ENCODE results near the gene TBRG1.
"Not testable (repeated sequence)": the region's sequence is repeated elsewhere in the genome, so short reads cannot be mapped to it uniquely, and the experiment has no call there.

The TBRG1 gene, protein sequence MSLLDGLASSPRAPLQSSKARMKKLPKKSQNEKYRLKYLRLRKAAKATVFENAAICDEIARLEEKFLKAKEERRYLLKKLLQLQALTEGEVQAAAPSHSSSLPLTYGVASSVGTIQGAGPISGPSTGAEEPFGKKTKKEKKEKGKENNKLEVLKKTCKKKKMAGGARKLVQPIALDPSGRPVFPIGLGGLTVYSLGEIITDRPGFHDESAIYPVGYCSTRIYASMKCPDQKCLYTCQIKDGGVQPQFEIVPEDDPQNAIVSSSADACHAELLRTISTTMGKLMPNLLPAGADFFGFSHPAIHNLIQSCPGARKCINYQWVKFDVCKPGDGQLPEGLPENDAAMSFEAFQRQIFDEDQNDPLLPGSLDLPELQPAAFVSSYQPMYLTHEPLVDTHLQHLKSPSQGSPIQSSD

GRCh38 chr11:124622531-124623451, at the start of gene TBRG1:
Gene TBRG1 (plus strand): TSS chr11:124622864. CDS start chr11:124623084, 220 bp downstream.
- peak; percentile 89 for DNase-seq

DNA sequence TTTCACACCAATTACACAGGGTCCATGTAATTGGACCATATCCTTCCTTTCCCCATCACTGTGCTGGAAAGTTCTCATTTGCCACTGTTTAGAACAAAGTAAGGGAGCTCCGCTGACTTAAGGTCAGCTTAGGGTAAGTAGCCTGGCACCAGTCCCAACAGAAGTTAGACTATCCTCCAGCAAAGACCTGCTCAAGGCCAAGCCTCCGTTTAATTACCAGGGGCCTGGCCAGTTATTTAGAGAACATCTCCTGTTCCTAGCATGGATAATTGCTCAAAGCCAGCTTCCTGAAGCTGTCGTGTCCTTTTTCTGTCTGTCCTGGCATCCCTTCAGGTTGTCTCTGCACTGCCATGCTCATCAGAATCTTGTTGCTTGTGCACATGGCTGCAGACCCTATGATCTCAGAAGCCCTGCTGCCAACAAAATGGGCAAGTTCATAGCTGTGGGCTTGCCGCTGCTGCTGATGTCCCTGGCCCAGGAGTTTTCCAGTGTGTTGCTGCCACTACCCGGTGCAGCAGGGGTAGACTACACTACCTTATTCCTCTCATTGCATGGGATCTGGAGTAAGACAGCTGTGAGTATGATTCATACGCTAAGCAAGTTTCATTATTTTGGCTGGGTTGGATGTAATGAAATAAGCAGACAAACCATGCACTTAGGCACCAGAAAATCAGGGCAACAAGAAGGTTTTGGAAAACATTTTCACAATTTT, 44.8 kb upstream of the TBRG1 start:
- no peak for DNase-seq

GRCh38 chr11:124578761-124579160, 43.9 kb upstream of the TBRG1 start:
- no peak for DNase-seq

GRCh38 chr11:124581817-124582216, 40.8 kb upstream of the TBRG1 start:
- DNase-seq = no peak

- no peak for DNase-seq
These were observed 40.1 kb upstream of the TBRG1 start for GRCh38 chr11:124582565-124582964.

DNA sequence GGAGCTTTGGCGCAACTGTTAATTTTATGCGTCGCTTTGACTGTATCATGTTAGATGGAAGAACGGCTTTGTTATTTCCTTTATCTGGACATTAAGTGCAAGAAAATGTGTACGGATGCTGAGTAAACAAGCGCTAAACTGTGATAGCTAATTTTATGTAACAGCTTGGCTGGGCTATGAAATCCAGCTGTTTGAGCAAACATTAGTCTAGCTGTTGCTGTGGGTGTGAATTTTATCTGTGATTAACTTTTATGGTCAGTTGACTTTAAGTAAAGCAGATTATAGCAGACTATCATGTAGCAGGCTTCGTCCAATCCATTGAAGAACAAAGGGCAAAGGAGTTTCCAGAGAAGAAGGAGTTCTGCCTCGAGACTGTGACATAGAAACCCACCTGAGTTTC, 38.9 kb upstream of the TBRG1 start:
- no peak for DNase-seq

GRCh38 chr11:124584681-124585372, 37.8 kb upstream of the TBRG1 start:
- DNase-seq = no peak

- peak; percentile 70 for DNase-seq
These were observed 36.3 kb upstream of the TBRG1 start for GRCh38 chr11:124586238-124586860.

- DNase-seq = no peak
These were observed 31.2 kb upstream of the TBRG1 start for GRCh38 chr11:124591430-124591829.

DNA sequence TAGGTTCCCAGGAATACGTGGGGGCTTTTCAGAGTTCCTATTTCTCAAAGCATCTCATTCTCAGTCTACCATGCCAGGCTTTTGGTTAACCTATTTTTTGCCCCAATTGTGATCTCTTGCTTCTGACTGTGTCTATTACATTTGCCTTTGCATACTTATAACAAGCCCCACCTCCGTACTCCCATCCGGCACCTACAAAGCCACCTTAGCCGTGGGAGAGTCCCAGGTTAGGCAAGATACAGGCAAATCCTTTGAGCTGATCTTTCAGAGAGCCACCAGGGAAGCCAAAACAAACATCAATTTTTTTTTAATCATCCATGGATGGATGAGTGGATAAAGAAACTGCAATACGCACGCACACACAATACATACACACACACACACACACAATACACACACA, 30.0 kb upstream of the TBRG1 start:
- no peak for DNase-seq

GRCh38 chr11:124595302-124595701, 27.4 kb upstream of the TBRG1 start:
- DNase-seq = no peak

GRCh38 chr11:124597626-124598025, 25.0 kb upstream of the TBRG1 start:
- DNase-seq = no peak

GRCh38 chr11:124600621-124601320, 21.9 kb upstream of the TBRG1 start:
- DNase-seq = no peak

DNA sequence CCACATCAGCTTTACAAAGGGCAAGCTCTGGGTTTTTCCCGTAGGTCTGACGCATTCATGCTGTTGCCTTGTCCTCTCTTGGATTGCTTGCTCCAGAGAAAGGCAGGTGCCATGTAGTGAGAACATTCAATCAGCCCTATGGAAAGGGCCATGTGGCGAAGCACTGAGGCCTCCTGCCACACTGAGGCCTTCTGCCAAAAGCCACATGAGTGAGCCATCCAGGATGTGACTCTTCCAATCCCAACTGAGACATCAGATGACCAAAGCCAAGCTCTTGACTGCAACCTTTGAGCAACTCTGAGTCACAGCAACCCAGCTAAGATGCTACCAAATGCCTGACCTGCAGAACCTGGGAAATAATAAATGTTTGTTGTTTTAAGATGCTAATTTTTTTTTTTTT, 20.5 kb upstream of the TBRG1 start:
- no peak for DNase-seq

DNA sequence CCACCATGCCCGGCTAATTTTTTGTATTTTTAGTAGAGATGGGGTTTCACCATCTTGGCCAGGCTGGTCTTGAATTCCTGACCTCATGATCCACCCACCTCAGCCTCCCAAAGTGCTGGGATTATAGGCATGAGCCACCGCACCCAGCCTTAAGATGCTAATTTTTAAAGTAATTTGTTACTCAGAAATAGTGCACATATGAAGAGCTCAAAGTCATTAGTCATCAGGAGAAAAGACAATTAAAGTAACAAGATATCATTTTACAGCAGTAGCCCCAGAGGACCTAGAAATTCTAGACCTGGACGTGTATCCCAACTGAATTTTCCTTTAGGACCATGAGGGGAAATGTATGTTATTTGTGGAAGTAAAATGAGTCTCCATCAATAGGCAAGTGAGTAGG, 19.9 kb upstream of the TBRG1 start:
- not testable (repeated sequence) for DNase-seq

- DNase-seq = no peak
These were observed 16.9 kb upstream of the TBRG1 start for GRCh38 chr11:124605719-124606118.

DNA sequence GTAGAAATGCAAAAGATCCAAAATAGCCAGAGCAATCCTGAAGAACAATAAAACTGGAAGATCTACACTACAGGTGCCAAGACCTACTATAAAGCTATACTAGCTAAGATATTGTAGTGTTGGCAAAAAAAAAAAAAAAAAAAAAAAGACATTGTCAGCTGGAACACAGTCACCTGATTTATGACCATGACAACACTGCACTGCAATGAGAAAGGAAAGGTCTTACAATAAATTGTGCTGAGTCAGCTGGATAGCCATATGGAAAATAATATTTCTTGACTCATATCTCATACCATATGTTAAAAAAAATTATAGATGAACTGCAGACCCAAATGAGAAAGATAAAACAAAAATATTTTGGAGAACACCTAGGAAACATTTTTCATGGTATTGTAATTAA, 14.5 kb upstream of the TBRG1 start:
- DNase-seq = no peak

DNA sequence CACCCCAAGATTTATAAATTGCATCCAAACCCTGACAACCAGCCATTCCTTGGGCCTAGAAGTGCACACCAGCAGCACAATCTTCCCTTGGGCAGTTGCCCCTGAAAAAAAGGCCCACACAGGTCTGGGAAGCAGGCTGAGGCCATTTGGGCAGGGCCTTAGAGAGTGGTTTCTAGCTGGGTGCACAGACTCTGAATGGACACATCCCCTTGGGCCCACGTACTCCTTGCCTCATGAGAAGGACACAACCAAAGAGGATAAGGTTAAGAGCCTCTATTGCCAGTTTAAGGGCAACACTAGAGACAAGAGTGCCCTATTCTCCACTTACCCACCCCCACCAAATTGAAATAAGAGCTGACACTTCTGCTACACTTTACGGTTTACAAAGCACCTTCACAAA, 12.4 kb upstream of the TBRG1 start:
- DNase-seq = no peak

DNA sequence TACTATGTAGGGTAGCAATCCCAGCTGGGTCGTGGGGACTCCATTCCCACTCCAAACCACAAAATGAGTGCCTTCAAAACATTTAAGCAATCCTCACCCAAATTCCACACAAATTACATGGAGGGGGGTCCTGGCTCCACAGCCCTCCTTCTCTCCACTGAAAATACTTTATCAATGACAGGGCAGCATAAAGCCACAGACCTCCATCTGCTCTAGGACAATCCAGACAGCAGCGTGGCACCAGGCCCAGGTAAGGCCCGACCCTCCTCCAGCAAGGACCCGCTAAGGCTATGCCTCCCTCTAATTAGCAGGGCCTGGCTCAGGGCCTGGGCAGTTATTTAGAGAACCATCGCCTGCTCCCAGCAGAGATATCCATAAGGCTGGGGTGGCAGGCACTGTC, 11.6 kb upstream of the TBRG1 start, which contains the start of gene PANX3:
PANX3 (plus strand) TSS at position 365 of the 400 bp plus-strand sequence. CDS start 129 bp downstream, outside the sequence.
- no peak for DNase-seq

DNA sequence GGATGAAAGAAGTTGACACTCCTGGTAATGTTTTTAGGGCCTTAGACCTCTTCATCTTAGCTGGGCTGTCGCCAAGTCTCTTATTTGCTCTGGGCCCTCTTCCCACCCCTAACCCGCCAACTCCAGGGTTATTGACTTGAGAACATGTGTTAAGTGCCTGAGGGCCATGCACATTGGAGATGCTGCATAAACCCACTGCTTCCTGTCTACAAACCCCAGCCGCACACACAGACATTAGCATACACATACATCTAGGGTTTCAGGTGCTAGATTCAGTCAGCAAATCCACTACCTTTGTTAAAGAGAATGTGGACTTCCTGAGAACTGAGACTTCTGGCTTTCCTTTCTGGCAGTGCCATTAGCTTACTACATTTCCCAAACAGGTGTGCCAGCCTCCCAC, 10.6 kb upstream of the TBRG1 start:
- no peak for DNase-seq

- no peak for DNase-seq
These were observed 10.0 kb upstream of the TBRG1 start for GRCh38 chr11:124612567-124613246.

Measured in activated CD8-positive, alpha-beta memory T cell treated with anti-CD3 and anti-CD28 coated beads for 24 hours (primary cell).